Measurements from ENCODE around the gene HOXD9. TPM values are rescaled to one million over a fixed set of nuclear protein-coding genes. Genes with fewer than 3 reads are reported as not detected.
A peak's percentile ranks its signal among the peaks of the same experiment; 100 is the strongest.

The HOXD9 gene
- total RNA-seq, 2 experiments from 2014 or later: not detected

- H3K4me3 Mint-ChIP-seq: peak overlapping the region; percentile 44
- ChIA-PET CTCF (no interaction called here), POLR2A (no interaction called here)
- DNase-seq (no peak), ATAC-seq (ENCODE audit: poor library complexity) (no peak)
- H3K4me1 Mint-ChIP-seq (ENCODE audit: low read depth): peaks cover 49% of the 10 kb centered on the region
- Histone ChIP-seq H3K9me3 (ENCODE audit: control insufficient read depth in 1 of 2, insufficient read depth in 1 of 2, low read length in 2 of 2) (peaks cover 14 to 45% of the 10 kb centered on the region in 2 experiments), H3K27ac (ENCODE audit: low read depth in 1 of 2, low read length in 2 of 2) (no peak overlapping the region), H3K36me3 (ENCODE audit: insufficient read depth, low read length) (no peaks in the 10 kb centered on the region), H3K4me3 (ENCODE audit: low read length) (no peak overlapping the region), H3K4me1 (ENCODE audit: insufficient read depth, low read length) (peaks cover 44% of the 10 kb centered on the region), H3K27me3 (ENCODE audit: control insufficient read depth in 1 of 2, insufficient read depth in 2 of 2, low read length in 2 of 2) (peaks cover 92 to 98% of the 10 kb centered on the region in 2 experiments)
- H3K27me3 Mint-ChIP-seq: peaks cover 95% of the 10 kb centered on the region
- H3K36me3 Mint-ChIP-seq (ENCODE audit: low read depth): peaks cover 3% of the 10 kb centered on the region
- TF ChIP-seq, protein P1, sequence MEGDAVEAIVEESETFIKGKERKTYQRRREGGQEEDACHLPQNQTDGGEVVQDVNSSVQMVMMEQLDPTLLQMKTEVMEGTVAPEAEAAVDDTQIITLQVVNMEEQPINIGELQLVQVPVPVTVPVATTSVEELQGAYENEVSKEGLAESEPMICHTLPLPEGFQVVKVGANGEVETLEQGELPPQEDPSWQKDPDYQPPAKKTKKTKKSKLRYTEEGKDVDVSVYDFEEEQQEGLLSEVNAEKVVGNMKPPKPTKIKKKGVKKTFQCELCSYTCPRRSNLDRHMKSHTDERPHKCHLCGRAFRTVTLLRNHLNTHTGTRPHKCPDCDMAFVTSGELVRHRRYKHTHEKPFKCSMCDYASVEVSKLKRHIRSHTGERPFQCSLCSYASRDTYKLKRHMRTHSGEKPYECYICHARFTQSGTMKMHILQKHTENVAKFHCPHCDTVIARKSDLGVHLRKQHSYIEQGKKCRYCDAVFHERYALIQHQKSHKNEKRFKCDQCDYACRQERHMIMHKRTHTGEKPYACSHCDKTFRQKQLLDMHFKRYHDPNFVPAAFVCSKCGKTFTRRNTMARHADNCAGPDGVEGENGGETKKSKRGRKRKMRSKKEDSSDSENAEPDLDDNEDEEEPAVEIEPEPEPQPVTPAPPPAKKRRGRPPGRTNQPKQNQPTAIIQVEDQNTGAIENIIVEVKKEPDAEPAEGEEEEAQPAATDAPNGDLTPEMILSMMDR (IDR thresholded peaks at IDR 0.05): no peak
- H3K9me3 Mint-ChIP-seq: peaks cover 4% of the 10 kb centered on the region
- no peak overlapping the region for H3K27ac Mint-ChIP-seq
- intact Hi-C loops (cut with DNase I, micrococcal nuclease): loop anchor here in 1 of 2 experiments (10.0 kb wide), 1 partner anchor 1278 kb away; no protein-coding TSS in a partner anchor
Measured at GRCh38 chr2:176136374-176137251, 14.1 kb downstream of the HOXD9 start.

- peaks cover 3% of the 10 kb centered on the region for H3K36me3 Mint-ChIP-seq (ENCODE audit: low read depth)
- H3K27ac Mint-ChIP-seq: no peak overlapping the region
- H3K4me3 Mint-ChIP-seq: no peak overlapping the region
- peaks cover 45% of the 10 kb centered on the region for H3K4me1 Mint-ChIP-seq (ENCODE audit: low read depth)
- no peak overlapping the region for H3K27ac ChIP-seq (ENCODE audit: low read depth in 1 of 2, low read length in 2 of 2)
- peaks cover 95% of the 10 kb centered on the region for H3K27me3 Mint-ChIP-seq
- TF ChIP-seq, protein P1 (IDR thresholded peaks at IDR 0.05): no peak
- no peak for ATAC-seq (ENCODE audit: poor library complexity)
- no peak for DNase-seq
- H3K4me3 ChIP-seq (ENCODE audit: low read length): no peak overlapping the region
- ChIA-PET POLR2A (no interaction called here), CTCF (interaction anchor here (1.4 kb wide), 1 partner anchor 10 kb away, joined by 5 read pairs; no protein-coding TSS in a partner anchor)
- H3K4me1 ChIP-seq (ENCODE audit: insufficient read depth, low read length): peaks cover 43% of the 10 kb centered on the region
- H3K27me3 ChIP-seq (ENCODE audit: control insufficient read depth in 1 of 2, insufficient read depth in 2 of 2, low read length in 2 of 2): peaks cover 92 to 98% of the 10 kb centered on the region in 2 experiments
- H3K9me3 Mint-ChIP-seq: peaks cover 4% of the 10 kb centered on the region
- intact Hi-C loops (cut with DNase I, micrococcal nuclease): loop anchor here in 1 of 2 experiments (10.0 kb wide), 1 partner anchor 1278 kb away; no protein-coding TSS in a partner anchor
- peaks cover 14 to 45% of the 10 kb centered on the region in 2 experiments for H3K9me3 ChIP-seq (ENCODE audit: control insufficient read depth in 1 of 2, insufficient read depth in 1 of 2, low read length in 2 of 2)
- no peaks in the 10 kb centered on the region for H3K36me3 ChIP-seq (ENCODE audit: insufficient read depth, low read length)
Measured at GRCh38 chr2:176137252-176137580, 14.7 kb downstream of the HOXD9 start.

GRCh38 chr2:176137906-176138305, 15.4 kb downstream of the HOXD9 start:
- DNase-seq: no peak
- Mint-ChIP-seq H3K36me3 (ENCODE audit: low read depth) (peaks cover 3% of the 10 kb centered on the region), H3K27ac (no peak overlapping the region), H3K27me3 (peaks cover 95% of the 10 kb centered on the region), H3K9me3 (peaks cover 4% of the 10 kb centered on the region), H3K4me3 (no peak overlapping the region), H3K4me1 (ENCODE audit: low read depth) (peaks cover 41% of the 10 kb centered on the region)
- TF ChIP-seq, protein P1 (IDR thresholded peaks at IDR 0.05): no peak
- no peak for ATAC-seq (ENCODE audit: poor library complexity)
- POLR2A ChIA-PET: no interaction called here
- H3K9me3 ChIP-seq (ENCODE audit: control insufficient read depth in 1 of 2, insufficient read depth in 1 of 2, low read length in 2 of 2): peaks cover 14 to 45% of the 10 kb centered on the region in 2 experiments
- H3K27me3 ChIP-seq (ENCODE audit: control insufficient read depth in 1 of 2, insufficient read depth in 2 of 2, low read length in 2 of 2): peaks cover 92 to 98% of the 10 kb centered on the region in 2 experiments
- no peaks in the 10 kb centered on the region for H3K36me3 ChIP-seq (ENCODE audit: insufficient read depth, low read length)
- CTCF ChIA-PET: interaction anchor here (1.4 kb wide), 1 partner anchor 11 kb away, joined by 5 read pairs; no protein-coding TSS in a partner anchor
- H3K27ac ChIP-seq (ENCODE audit: low read depth in 1 of 2, low read length in 2 of 2): no peak overlapping the region
- peaks cover 36% of the 10 kb centered on the region for H3K4me1 ChIP-seq (ENCODE audit: insufficient read depth, low read length)
- H3K4me3 ChIP-seq (ENCODE audit: low read length): no peak overlapping the region
- intact Hi-C loops (cut with DNase I, micrococcal nuclease): loop anchor here in 1 of 2 experiments (10.0 kb wide), 1 partner anchor 1277 kb away; no protein-coding TSS in a partner anchor

Data from CD4-positive, alpha-beta T cell (primary cell).